BE2C (cell line): ENCODE measurements around the gene GPT2.
A peak's percentile ranks its signal among the peaks of the same experiment; 100 is the strongest.

Experiments
- DNase-seq: peaks from one replicate; pipeline ENCODE4 v3.0.0-alpha.2; 2020
- H3K27me3 ChIP-seq: fragments of 250-450 bp; sonication (Bioruptor Pico); 2 replicates; pipeline ENCODE4 v1.5.1; 2020; ENCODE audit warnings: mild to moderate bottlenecking
- H3K36me3 ChIP-seq: fragments of 250-450 bp; sonication (Bioruptor Pico); 2 replicates; pipeline ENCODE4 v1.5.1; 2020; ENCODE audit warnings: mild to moderate bottlenecking
- H3K4me1 ChIP-seq: fragments of 250-450 bp; sonication (Bioruptor Pico); 2 replicates; pipeline ENCODE4 v1.5.1; 2020
- H3K4me3 ChIP-seq: 2 replicates; pipeline ENCODE4 v1.5.1; 2011; ENCODE audit warnings: low read depth, low read length
- H3K9me3 ChIP-seq: fragments of 250-450 bp; sonication (Bioruptor Pico); 2 replicates; pipeline ENCODE4 v1.5.1; 2020
- TF ChIP-seq, protein P1 (sequence below): IDR thresholded peaks from 2 replicates; pipeline ENCODE4 v1.5.1; 2012; ENCODE audit warnings: mild to moderate bottlenecking, low read depth, low read length

Gene GPT2

DNA sequence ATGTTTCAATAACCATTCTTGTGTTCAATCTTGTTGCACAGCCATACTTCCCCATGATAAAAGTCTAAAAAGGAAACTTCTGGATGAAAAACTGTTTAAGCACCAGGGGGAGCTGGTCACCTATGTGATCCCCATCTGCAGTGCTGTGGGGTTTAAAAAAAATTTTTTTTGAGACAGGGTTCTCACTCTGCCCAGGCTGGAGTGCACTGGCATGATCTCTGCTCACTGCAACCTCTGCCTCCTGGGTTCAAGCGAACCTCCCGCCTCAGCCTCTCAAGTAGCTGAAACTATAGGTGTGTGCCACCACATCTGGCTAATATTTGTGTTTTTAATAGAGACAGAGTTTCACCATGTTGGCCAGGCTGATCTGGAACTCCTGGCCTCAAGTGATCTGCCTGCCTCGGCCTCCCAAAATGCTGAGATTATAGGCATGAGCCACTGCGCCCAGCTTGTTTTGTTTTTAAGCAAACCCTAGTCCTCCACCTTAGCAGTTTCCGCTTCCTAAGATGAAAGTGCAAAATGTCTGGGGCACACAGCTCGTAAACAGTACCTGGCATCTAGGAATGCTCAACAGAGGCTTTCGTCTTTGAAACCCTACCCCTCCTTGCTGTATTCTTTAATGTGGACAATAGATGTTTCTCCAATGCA is 63.9 kb downstream of the GPT2 start:
- Histone ChIP-seq H3K9me3 (no peaks in the 10 kb centered on the region), H3K4me3 (no peak overlapping the region), H3K27me3 (no peaks in the 10 kb centered on the region), H3K4me1 (no peaks in the 10 kb centered on the region), H3K36me3 (no peaks in the 10 kb centered on the region)
- peak; percentile 40 for DNase-seq
- TF ChIP-seq, protein P1, sequence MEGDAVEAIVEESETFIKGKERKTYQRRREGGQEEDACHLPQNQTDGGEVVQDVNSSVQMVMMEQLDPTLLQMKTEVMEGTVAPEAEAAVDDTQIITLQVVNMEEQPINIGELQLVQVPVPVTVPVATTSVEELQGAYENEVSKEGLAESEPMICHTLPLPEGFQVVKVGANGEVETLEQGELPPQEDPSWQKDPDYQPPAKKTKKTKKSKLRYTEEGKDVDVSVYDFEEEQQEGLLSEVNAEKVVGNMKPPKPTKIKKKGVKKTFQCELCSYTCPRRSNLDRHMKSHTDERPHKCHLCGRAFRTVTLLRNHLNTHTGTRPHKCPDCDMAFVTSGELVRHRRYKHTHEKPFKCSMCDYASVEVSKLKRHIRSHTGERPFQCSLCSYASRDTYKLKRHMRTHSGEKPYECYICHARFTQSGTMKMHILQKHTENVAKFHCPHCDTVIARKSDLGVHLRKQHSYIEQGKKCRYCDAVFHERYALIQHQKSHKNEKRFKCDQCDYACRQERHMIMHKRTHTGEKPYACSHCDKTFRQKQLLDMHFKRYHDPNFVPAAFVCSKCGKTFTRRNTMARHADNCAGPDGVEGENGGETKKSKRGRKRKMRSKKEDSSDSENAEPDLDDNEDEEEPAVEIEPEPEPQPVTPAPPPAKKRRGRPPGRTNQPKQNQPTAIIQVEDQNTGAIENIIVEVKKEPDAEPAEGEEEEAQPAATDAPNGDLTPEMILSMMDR: peak; percentile 68

DNA sequence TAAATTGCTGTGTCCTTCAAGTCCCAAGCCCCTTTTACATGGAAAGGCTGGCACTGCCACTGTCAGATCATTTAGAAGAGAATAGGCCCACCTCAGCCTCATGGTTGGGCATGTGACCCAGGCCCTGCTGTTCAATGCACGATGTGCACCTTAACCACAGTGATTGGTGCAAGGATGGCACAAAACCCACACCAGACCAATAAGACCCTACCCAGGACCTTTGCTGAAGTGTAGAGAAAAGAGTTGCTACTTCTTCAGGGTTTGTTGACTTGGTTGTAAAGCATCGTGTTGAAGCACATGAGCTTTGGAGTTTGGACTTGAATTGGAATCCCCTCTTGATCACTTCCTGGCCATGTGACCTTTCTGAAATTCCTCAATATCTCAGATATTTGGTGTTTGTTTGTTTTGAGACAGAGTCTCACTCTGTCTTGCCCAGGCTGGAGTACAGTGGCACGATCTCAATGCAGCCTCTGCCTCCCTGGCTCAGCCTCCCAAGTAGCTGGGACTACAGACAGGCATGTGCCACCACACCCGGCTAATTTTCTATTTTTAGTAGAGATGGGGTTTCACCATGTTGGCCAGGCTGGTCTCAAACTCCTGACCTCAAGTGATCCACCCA is 64.5 kb downstream of the GPT2 start:
- Histone ChIP-seq H3K4me1 (no peaks in the 10 kb centered on the region), H3K36me3 (no peaks in the 10 kb centered on the region), H3K4me3 (no peak overlapping the region), H3K27me3 (no peaks in the 10 kb centered on the region), H3K9me3 (no peaks in the 10 kb centered on the region)
- no peak for DNase-seq
- TF ChIP-seq, protein P1: no peak

DNA sequence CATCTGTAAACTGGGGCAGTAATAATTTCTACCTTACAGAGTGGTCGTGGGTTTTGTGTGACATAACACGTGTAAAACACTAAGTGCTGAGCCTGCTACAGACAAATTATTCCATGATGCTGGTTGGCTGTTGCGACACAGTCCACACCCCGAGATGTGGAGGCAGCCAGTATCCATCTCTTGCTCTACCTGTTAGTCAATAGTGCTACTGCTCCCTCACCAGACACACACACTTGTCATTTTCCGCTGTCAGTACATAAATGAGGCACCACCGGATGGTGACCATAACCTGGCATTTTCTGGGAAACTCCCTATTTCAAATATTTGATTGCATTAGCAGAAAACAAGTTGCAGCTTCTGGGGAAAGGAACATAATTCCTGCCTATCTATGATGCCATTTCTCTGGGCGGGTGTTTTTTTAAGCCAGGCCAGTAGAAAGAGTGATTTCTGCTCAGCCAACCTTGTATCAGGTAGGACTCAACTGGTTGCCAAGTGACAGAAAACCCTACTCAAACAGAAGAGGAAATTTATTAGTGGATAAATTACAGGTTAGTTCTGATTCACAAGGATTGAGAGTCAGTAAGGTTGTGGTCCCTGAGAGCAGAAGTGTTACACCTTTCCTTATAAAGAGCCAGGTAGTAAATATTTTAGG is 65.2 kb downstream of the GPT2 start:
- Histone ChIP-seq H3K4me3 (no peak overlapping the region), H3K36me3 (peaks cover 4% of the 10 kb centered on the region), H3K27me3 (no peaks in the 10 kb centered on the region), H3K4me1 (no peaks in the 10 kb centered on the region), H3K9me3 (no peaks in the 10 kb centered on the region)
- TF ChIP-seq, protein P1: no peak
- no peak for DNase-seq

DNA sequence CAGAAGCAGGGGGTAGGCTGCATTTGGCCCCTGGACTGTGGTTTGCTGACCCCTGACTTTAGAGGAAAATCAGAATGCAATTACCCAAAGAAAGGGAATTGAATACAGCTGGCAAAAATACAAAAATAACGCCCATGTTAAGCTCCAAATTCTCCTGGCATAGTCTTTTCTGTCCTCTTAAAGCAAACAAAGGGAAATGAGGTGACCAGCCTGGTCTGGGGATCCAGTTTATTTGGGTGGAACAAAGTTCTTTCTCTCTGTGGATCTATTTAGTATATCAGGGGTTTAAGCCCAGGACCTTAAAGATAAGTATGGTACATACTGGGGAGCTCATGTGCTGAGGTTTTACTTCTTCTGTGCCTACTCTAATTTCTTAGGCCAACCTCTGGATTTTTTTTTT is 65.8 kb downstream of the GPT2 start:
- H3K4me1 ChIP-seq: no peaks in the 10 kb centered on the region
- no peaks in the 10 kb centered on the region for H3K9me3 ChIP-seq
- H3K36me3 ChIP-seq: peaks cover 10% of the 10 kb centered on the region
- H3K4me3 ChIP-seq: no peak overlapping the region
- no peaks in the 10 kb centered on the region for H3K27me3 ChIP-seq
- DNase-seq: no peak
- TF ChIP-seq, protein P1: no peak

DNA sequence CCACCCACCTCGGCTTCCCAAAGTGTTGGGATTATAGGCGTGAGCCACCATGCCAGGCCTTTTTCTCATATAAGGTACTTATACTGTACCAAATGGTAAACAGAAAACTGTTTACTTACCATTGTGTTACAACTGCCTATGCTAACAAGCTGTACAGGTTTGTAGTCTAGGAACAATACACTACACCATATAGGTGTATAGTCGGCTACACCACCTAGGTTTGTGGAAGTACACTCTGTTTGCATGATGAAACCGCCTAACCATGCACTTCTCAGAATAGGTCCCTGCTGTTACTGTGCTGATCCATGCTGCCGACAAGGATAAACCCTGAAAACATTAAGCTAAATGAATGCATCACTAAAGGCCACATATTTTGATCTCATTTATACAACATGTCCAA is 70.4 kb downstream of the GPT2 start:
- no peaks in the 10 kb centered on the region for H3K4me1 ChIP-seq
- H3K9me3 ChIP-seq: no peaks in the 10 kb centered on the region
- TF ChIP-seq, protein P1: no peak
- H3K27me3 ChIP-seq: no peaks in the 10 kb centered on the region
- peaks cover 46% of the 10 kb centered on the region for H3K36me3 ChIP-seq
- no peak for DNase-seq
- H3K4me3 ChIP-seq: no peak overlapping the region
